ENCODE measurements around the gene RSPH6A. TPM values are rescaled to one million over a fixed set of nuclear protein-coding genes. Genes with fewer than 3 reads are reported as not detected.
A peak's percentile ranks its signal among the peaks of the same experiment; 100 is the strongest.
"Not testable (repeated sequence)": the region's sequence is repeated elsewhere in the genome, so short reads cannot be mapped to it uniquely, and the experiment has no call there.

Gene RSPH6A
- total RNA-seq, 3 donors from 2014 or later = 0.15 to 0.33 (median 0.26) TPM

DNA sequence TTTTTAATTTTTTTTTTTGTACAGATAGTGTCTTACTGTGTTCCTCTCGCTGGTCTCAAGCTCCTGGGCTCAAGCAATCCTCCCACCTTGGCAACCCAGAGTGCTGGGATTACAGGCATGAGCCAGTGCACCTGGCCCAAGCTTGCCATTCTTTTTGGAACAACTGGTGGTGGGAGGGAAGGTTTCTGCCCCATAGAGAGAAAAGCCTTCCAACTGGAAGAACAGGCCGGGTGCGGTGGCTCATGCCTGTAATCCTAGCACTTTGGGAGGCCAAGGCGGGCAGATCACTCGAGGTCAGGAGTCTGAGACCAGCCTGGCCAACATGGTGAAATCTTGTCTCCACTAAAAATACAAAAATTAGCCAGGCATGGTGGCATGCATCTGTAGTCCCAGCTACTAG lies 15.6 kb downstream of the RSPH6A start:
- not testable (repeated sequence) for DNase-seq; ATAC-seq; H3K9me3 Mint-ChIP-seq; H3K4me1 Mint-ChIP-seq (ENCODE audit: low read depth); H3K4me3 Mint-ChIP-seq; H3K36me3 Mint-ChIP-seq (ENCODE audit: insufficient read depth)
- peaks cover 30% of the 10 kb centered on the region for H3K27me3 Mint-ChIP-seq (ENCODE audit: low read depth)

DNA sequence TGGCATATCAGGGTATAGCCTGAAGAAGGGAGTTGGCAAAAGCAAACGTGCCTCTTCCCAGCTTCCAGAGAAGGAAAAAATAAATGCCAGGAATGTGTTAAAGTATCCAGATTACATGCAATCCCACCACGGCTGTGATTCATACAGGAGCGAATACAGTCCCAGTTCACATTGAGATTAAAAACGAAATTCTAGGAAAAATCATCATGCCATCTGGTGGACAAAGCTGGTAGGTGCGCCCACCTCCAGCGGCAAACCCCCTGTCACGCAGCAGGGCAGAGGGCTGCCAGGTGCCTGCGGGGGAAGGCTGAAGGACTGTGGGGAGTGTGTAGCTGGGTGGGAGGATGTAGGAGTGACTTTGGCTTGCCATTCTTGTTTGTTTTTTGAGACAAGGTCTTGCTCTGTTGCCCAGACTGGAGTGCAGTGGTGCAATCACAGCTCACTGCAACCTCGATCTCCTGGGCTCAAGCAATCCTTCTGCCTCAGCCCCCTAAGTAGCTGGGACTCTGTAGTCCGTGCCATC lies 16.1 kb downstream of the RSPH6A start:
- peaks cover 30% of the 10 kb centered on the region for H3K27me3 Mint-ChIP-seq (ENCODE audit: low read depth)
- H3K4me3 Mint-ChIP-seq = no peak overlapping the region
- DNase-seq = peak; percentile 63

GRCh38 chr19:45794627-45795026 lies 20.5 kb downstream of the RSPH6A start:
- peaks cover 2% of the 10 kb centered on the region for H3K36me3 Mint-ChIP-seq (ENCODE audit: insufficient read depth)

More for the DNA sequence above, 16.1 kb downstream of the RSPH6A start:
- peak; percentile 81 to 82 for ATAC-seq
- Mint-ChIP-seq H3K4me1 (ENCODE audit: low read depth) (peaks cover 5% of the 10 kb centered on the region), H3K9me3 (no peaks in the 10 kb centered on the region), H3K36me3 (ENCODE audit: insufficient read depth) (no peaks in the 10 kb centered on the region)

DNA sequence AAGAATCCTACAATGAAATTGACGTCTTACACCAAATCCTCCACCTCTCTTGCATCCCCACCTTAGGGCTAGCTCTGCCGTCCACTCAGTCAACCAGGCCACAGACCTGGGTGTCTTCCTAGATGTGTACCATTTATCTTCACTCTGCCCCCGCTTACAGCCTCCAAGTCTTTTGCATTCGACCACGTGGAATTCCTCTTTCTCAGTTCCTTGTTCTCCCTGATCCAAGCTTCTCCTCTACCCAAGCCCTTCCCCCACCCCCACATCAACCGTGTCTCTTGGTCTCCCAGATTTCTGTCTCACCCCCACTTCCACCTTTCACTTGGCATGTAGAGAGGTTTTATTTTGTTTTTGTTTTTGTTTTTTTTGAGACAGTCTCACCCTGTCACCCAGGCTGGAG lies 21.2 kb downstream of the RSPH6A start:
- Mint-ChIP-seq H3K36me3 (ENCODE audit: insufficient read depth) (peaks cover 7% of the 10 kb centered on the region), H3K4me3 (peak overlapping the region; percentile 37), H3K27me3 (ENCODE audit: low read depth) (peaks cover 23% of the 10 kb centered on the region), H3K9me3 (no peaks in the 10 kb centered on the region), H3K4me1 (ENCODE audit: low read depth) (peaks cover 32% of the 10 kb centered on the region)
- no peak for ATAC-seq
- DNase-seq = no peak

More at GRCh38 chr19:45794627-45795026, 20.5 kb downstream of the RSPH6A start:
- Mint-ChIP-seq H3K4me3 (no peak overlapping the region), H3K27me3 (ENCODE audit: low read depth) (peaks cover 27% of the 10 kb centered on the region), H3K9me3 (no peaks in the 10 kb centered on the region), H3K4me1 (ENCODE audit: low read depth) (peaks cover 36% of the 10 kb centered on the region)
- DNase-seq (no peak), ATAC-seq (no peak)

- Mint-ChIP-seq H3K4me3 (peak overlapping the region; percentile 78), H3K9me3 (no peaks in the 10 kb centered on the region), H3K27me3 (ENCODE audit: low read depth) (peaks cover 22% of the 10 kb centered on the region), H3K4me1 (ENCODE audit: low read depth) (peaks cover 31% of the 10 kb centered on the region), H3K36me3 (ENCODE audit: insufficient read depth) (peaks cover 14% of the 10 kb centered on the region)
- no peak for DNase-seq
- no peak for ATAC-seq
Measured at GRCh38 chr19:45793178-45793564, 21.9 kb downstream of the RSPH6A start.

- Mint-ChIP-seq H3K4me3 (peak within 1 kb of the TSS; percentile 94), H3K4me1 (ENCODE audit: low read depth) (peaks cover 31% of the 10 kb centered on the region), H3K36me3 (ENCODE audit: insufficient read depth) (peaks cover 17% of the 10 kb centered on the region), H3K9me3 (no peaks in the 10 kb centered on the region), H3K27me3 (ENCODE audit: low read depth) (peaks cover 17% of the 10 kb centered on the region)
- DNase-seq (peak; percentile 100), ATAC-seq (peak; percentile 93 to 94)
Measured at GRCh38 chr19:45792470-45793177, 22.5 kb downstream of the RSPH6A start, which contains the start of gene DMWD. Gene DMWD (minus strand): TSS chr19:45792845. CDS start chr19:45792756, 89 bp downstream.

DNA sequence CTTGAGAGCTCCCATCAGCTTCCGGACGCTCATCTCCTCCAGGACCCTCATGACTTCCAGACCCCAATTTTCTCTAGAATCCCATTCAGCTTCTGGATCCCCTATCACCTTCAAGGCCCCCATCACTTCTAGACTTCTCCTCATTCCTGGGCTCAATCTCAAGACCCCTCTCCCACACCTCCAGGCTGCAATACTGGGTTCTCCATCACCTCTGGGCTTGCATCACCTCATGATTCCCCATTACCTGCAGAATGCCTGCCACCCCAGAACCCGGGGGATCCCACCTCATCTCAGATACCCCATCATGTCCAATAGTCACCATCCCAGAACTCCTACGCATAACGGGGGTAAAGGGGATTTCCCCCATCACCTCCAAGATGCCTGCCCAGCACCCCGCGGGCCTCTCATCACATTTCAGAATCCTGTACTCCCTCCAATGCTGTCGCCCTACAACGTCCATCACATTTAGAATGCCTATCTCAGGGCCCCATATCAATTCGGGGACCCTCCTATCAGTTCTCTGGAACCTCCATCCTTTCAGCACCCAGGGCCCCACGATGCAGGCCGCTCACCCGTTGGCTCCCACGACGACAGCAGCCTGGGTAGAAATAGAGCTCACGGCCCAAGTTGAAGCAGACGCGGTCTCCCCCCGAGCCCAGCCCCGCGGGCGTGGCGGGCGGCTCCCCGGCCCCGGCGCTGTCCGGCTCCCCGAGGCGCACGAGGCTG lies 23.2 kb downstream of the RSPH6A start:
- Mint-ChIP-seq H3K36me3 (ENCODE audit: insufficient read depth) (peaks cover 20% of the 10 kb centered on the region), H3K9me3 (no peaks in the 10 kb centered on the region), H3K27me3 (ENCODE audit: low read depth) (peaks cover 17% of the 10 kb centered on the region), H3K4me3 (peak overlapping the region; percentile 94), H3K4me1 (ENCODE audit: low read depth) (peaks cover 31% of the 10 kb centered on the region)
- peak; percentile 9 to 39 for ATAC-seq
- DNase-seq = no peak

GRCh38 chr19:45790942-45791341 lies 24.2 kb downstream of the RSPH6A start:
- H3K9me3 Mint-ChIP-seq = no peaks in the 10 kb centered on the region
- peaks cover 31% of the 10 kb centered on the region for H3K4me1 Mint-ChIP-seq (ENCODE audit: low read depth)
- peaks cover 27% of the 10 kb centered on the region for H3K36me3 Mint-ChIP-seq (ENCODE audit: insufficient read depth)
- no peak for ATAC-seq
- H3K27me3 Mint-ChIP-seq (ENCODE audit: low read depth) = peaks cover 14% of the 10 kb centered on the region
- H3K4me3 Mint-ChIP-seq = peak overlapping the region; percentile 94
- no peak for DNase-seq

DNA sequence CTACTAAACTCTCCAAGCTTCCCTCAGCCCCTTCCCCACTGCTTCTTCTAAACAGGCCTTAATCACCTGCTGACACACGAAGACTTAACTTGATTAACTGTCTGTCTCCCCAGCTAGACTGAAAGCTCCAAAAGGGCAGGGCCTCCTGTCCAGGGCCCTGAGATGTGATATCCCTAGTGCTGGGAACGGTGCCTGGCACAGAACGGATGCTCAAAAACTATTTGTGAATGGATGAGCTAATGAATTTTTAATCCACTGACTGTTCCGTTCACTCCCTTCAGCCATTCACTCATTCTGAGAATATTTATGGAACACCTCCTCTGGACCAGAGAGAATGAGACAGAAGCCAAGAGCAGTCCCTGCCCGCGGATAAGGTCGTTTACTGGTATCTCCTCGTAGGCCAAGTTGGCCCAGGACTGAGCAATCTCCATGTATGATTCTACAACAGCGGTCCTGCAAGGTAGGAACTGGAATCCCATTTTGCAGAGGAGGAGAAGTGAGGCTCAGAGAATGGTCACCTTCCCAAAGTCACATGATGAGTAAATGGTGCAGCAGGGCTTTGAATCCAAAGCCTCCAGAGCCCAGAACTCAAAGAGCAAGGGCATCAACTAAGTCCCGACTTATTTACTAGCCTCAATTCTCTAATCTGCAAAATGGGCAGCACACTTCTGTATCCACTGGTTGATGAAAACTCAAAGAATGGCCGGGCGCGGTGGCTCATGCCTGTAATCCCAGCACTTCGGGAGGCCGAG lies 25.9 kb downstream of the RSPH6A start:
- no peak for ATAC-seq
- H3K9me3 Mint-ChIP-seq = no peaks in the 10 kb centered on the region
- DNase-seq = no peak
- peaks cover 7% of the 10 kb centered on the region for H3K27me3 Mint-ChIP-seq (ENCODE audit: low read depth)
- H3K4me3 Mint-ChIP-seq = no peak overlapping the region
- H3K4me1 Mint-ChIP-seq (ENCODE audit: low read depth) = peaks cover 31% of the 10 kb centered on the region
- H3K36me3 Mint-ChIP-seq (ENCODE audit: insufficient read depth) = peaks cover 31% of the 10 kb centered on the region

DNA sequence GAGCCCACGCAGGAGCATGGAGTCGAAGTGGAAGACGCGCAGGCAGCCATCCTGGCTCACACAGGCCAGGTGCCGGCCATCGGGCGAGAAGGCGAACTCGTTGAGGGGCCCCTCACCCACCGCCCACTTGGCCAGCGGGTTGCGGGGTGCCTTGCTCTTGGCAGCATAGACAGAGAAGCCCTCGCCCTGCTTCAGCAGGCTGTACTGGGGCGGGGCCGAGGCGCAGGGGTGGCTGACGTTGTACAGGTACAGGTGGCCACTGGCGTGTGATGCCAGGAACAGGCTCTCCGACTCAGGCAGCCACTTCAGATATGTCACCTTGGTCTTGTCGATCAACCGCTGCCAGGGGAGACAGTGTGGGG lies 28.6 kb downstream of the RSPH6A start:
- ATAC-seq (no peak), DNase-seq (no peak)
- Mint-ChIP-seq H3K27me3 (ENCODE audit: low read depth) (peaks cover 3% of the 10 kb centered on the region), H3K36me3 (ENCODE audit: insufficient read depth) (peaks cover 33% of the 10 kb centered on the region), H3K4me3 (no peak overlapping the region), H3K4me1 (ENCODE audit: low read depth) (peaks cover 12% of the 10 kb centered on the region), H3K9me3 (no peaks in the 10 kb centered on the region)

GRCh38 chr19:45785781-45786532 lies 29.2 kb downstream of the RSPH6A start:
- Mint-ChIP-seq H3K4me1 (ENCODE audit: low read depth) (peaks cover 6% of the 10 kb centered on the region), H3K27me3 (ENCODE audit: low read depth) (peaks cover 6% of the 10 kb centered on the region), H3K9me3 (no peaks in the 10 kb centered on the region), H3K4me3 (no peak overlapping the region), H3K36me3 (ENCODE audit: insufficient read depth) (peaks cover 33% of the 10 kb centered on the region)
- DNase-seq (no peak), ATAC-seq (no peak)

GRCh38 chr19:45785097-45785496 lies 30.0 kb downstream of the RSPH6A start:
- ATAC-seq (no peak), DNase-seq (no peak)
- Mint-ChIP-seq H3K9me3 (no peaks in the 10 kb centered on the region), H3K4me3 (no peak overlapping the region), H3K36me3 (ENCODE audit: insufficient read depth) (peaks cover 31% of the 10 kb centered on the region), H3K4me1 (ENCODE audit: low read depth) (no peaks in the 10 kb centered on the region), H3K27me3 (ENCODE audit: low read depth) (peaks cover 12% of the 10 kb centered on the region)

DNA sequence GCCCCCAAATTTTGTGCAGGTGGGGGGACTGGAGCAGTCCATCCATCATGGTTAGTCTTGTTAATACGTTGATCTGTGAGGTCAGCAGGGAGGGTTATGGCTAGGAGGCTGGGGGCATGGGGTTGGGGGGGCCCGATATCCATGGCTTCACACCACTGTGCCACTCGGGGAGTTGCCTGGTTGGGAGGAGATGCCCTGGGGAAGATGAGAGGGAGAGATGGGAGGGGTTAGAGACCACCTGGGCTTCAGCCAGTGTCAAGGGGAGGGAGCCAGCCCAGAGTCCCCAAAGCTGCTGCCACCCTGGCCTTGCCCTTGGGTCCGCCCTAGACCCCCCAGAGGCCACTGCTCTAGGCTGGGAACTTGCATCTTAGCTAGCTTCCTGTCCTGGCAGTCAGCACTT lies 31.0 kb downstream of the RSPH6A start:
- DNase-seq = no peak
- H3K4me1 Mint-ChIP-seq (ENCODE audit: low read depth) = peaks cover 8% of the 10 kb centered on the region
- H3K9me3 Mint-ChIP-seq = no peaks in the 10 kb centered on the region
- ATAC-seq = no peak
- H3K27me3 Mint-ChIP-seq (ENCODE audit: low read depth) = peaks cover 22% of the 10 kb centered on the region
- H3K36me3 Mint-ChIP-seq (ENCODE audit: insufficient read depth) = peaks cover 29% of the 10 kb centered on the region
- H3K4me3 Mint-ChIP-seq = no peak overlapping the region

All from activated T-cell treated with anti-CD3 and anti-CD28 coated beads, Interleukin-2, amount 50 U/mL, for 4 hours (primary cell).